ENCODE data around the gene SURF2.

Gene SURF2

DNA sequence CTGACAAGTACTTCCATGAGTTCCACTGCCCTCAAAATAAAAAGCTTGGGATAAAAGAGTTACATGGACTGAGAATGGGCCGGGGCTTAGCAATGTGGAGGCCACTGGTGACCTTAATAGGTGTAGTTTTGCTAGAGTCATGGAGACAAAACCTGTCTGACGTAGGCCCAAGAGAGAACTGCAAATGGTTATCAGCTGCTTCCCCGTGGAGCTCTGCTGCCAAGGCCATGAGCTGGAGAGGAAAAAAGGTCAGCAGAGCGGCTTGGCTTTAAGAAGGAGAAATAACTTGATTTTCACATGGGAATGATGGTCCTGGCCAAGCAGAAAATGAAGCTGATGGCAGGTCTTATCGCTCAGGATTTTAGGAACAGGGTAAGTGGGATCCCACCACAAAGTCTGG is 16.7 kb upstream of the SURF2 start:
- no peak for DNase-seq

GRCh38 chr9:133340256-133340655 is 16.1 kb upstream of the SURF2 start:
- DNase-seq: peak; percentile 12 to 28

DNA sequence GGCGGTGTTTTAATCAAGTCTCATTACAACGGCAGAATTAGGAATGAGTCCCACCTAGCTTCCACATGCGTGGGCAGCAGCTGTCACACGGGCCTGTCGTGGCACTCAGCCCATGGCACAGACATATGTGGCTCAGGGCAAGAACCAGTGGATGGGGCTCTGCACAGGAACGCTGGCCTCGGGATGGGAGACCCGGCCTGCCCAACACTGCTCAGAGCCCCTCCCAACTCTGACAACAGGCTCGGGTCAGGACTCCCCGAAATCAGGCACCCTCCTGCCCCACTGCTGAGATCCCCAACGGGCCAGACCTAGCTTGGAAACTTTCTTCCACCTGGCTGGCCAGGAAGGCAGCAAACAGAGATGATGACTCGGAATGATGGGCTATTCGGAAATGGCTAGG is 15.4 kb upstream of the SURF2 start:
- DNase-seq: no peak

DNA sequence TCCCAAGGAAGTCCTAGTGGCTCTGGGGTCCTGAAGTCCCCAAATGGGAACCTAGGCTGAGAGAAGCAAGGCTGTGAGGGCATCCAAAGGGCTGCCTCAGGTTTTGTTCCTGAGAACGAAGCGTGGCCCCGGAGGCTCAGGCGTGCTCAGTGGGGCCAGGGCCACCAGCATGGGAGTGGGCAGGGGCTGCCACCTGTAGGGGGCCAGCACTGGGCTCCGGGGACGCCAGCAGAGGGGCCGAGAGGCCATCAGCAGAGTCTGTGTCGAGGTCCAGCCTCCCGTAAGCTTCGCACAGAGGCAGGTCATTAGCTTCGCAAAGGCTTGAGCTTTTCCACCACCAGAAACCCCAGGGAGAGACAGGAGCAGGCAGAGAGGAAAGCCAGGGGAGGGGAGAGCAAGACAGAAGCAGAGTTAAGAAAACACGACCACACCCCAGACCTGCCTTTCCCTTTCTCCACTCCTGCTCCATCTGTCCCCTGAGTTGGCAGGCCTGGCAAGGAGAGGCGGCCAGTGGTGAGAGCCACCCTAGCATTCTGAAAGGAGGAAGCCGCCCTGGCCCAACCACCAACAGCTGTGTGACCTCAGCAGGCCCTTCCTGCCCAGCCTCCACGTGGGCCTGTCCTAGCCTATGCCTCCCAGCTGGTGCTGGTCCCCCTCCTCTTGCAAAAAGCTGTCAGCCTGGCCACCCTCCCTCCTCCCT is 14.8 kb upstream of the SURF2 start:
- DNase-seq: peak; percentile 66 to 75

GRCh38 chr9:133342069-133342406 is 14.3 kb upstream of the SURF2 start:
- no peak for DNase-seq

DNA sequence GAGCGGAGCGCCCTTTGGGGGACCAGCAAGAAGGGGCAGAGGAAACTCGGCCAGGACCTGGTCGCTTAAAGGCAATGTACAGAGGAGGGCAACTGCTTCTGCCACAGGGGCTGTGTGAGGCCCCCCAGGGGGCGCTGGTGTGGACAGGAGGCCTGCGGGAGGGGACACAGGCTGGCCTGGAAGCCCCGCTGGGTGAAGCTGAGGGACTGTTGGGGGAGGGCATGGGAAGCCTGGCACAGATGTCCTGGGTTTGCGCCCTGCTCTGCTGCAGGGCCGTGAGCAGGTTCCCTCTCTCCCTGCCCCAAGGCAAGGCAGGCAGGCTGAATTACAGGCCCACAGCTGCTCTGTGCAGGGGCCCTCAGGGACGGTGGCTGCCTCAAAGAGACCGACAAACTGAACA is 13.8 kb upstream of the SURF2 start:
- DNase-seq: no peak

GRCh38 chr9:133344071-133344470 is 12.3 kb upstream of the SURF2 start:
- DNase-seq: no peak

DNA sequence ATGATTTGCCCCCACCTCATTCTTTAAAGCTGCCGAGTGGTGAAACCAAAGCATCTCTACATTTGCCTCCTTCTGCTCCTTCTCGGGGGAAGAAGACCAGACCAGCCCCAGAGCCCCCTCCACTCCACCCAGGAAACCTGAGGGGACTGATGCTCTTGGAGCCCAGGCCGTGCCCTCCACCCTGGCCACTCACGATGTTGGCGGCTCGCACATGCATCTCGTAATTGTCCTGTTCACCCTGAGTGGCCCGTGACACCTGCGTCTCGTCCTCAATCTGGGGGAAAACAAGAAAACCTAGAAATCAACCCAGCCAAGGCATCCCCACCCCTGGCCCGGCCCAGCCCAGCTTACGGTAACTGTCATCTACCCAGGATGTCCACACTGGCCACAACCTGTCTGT is 11.4 kb upstream of the SURF2 start:
- DNase-seq: no peak

DNA sequence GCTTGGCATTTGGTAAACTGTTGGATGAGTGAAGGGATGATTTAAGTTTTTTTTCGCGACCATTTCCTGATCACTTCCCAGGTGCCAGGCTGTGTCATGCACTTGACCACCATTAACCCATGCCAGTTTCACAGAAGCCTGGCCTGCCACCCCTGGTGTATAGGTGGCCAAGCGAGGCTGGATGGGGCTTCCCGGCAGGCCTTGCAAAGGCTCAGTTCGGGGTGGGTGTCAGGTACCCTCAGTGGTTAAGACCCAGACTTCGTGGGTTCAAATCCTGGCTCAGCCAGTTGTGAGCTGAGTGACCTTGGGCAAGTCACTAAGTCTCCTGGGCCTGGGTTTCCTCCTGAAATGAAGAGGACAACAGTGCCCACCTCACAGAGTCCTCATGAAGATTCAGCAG is 10.8 kb upstream of the SURF2 start:
- DNase-seq: no peak

GRCh38 chr9:133346021-133346785 is 10.1 kb upstream of the SURF2 start:
- DNase-seq: no peak

DNA sequence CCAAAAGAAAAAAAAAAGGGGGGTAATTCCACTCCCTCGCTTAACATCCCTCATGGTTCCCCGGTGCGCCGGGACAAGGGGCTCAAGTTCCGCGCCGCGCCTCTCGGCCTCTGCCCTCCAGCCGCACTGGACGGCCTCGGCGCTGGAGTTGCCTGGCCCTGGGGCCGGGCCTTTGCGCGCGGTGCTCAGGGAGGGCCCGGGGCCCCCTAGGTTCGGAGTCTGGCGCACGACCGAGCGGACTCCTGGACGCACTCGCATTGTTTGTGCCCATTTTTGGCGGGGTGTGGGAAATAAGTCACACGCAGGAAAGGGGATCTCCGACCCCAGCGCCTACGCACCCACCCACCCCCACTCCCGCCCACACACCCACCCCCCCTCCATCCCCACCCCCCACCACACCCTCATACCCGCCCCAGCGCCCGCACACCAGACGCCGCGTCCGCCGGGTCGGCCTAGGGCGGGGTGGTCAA is 8.8 kb upstream of the SURF2 start:
- DNase-seq: peak; percentile 27 to 31

DNA sequence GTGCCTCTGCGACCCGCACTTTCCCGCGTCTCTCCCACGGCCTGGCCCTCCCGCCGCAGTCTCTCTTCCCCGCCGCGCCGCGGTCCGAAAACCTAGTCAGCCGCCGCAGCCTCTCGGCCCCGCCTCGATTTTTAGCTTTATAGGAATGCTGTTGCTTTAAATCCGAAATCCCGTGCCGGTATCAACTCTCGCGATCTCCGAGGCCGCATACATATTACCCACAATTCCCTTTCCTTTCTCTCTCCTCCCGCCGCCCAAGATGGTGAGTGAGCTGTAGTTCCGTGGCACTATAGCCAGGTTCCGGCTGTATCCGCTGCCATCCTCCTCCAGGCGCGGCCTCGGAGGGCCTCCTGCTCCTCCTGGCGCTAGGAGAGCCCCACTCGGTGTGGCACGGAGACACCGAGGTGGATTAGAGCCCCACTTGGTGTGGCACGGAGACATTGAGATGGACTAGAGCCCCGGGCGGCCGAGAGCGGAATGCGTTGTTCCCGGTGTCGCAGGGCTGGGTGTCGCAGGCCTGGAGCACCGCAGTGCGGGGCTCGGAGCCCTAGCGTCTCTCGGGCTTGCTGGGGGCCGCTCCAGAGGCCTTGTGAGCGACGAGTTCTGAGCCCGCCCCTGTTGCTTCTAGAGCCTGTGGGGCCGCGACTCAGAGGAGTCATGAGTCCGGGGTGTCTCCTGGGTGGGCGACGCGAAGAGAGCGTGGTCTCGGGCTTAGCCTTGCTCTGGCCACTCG is 8.2 kb upstream of the SURF2 start, which contains the start of the genes MED22 and RPL7A:
TSS of gene MED22 (minus strand) at position 147 of the 733 bp plus-strand sequence. CDS start 1,469 bp downstream, outside the sequence.
TSS of gene RPL7A (plus strand) at position 234 of the 733 bp plus-strand sequence. CDS start at position 260, 26 bp downstream.
- DNase-seq: peak; percentile 96 to 99

DNA sequence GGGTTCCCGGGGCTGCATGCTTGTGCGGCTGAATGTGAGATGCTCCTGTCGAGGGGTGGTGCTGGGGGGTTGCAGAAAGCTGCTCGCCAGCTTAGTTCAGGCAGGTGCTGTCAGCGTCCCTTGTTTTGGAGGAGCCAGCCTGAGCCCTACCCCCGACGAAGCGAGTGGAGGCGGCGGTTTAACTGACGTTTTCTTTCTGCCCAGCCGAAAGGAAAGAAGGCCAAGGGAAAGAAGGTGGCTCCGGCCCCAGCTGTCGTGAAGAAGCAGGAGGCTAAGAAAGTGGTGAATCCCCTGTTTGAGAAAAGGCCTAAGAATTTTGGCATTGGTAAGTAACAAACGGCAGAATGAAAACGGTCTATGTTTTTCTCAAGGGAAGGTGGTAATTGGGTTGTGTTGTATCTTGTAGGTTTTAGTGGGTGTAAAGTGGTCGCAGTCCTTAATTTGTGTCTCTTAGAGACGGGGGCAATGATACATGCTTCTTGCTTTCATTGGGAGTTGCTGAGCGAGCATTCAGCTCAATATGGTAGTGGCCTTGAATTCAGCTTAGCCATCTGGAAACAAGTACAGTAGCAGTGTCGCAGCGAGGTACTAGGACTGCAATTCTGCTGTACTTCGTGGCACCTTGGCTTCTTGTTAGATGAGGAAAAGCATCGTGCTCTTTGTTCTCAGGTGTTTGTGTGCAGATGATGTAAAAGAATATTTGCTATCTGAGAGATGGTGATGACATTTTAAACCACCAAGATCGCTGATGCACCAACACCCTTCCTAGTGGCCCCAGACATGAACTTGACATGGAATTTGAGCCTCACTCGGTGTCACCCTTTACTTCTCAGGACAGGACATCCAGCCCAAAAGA is 7.4 kb upstream of the SURF2 start:
- no peak for DNase-seq

- DNase-seq: no peak
Observed at GRCh38 chr9:133349965-133350616, 6.3 kb upstream of the SURF2 start.

- no peak for DNase-seq
Observed at GRCh38 chr9:133351526-133351907, 4.8 kb upstream of the SURF2 start.

DNA sequence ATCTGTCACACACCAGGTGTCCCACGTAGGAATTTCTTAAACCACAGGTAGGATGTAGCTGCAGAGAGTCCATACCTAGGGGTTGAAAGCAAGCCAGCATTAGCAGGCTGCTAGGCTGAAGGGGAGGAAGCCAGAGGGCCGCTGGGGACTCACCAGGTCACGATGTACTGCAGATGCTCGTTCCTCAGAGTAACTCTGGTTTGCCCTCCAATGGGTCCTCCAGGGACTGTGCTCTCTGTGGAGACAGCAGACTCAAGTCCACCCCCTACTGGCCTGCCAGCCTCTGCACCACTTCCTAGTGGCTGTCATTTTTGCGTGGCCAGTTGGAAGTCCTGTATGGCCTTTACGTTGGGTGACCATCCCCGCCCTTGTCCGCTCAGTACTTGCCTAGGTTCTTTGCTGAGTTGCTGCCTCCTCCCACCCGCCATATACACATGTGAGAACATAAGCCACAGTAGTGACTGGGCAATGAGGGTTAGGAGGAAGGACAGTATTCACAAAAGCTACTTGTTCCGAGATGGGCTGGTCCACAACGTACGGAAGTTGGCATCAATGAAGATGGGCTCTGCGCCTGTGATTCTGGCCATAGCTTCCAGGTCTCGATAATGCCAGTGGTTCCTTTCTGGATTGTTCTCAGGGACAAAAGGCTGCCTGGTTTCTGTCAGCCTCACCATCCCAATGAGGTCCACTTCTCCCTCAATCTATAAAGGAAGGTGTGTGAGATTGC is 4.3 kb upstream of the SURF2 start:
- DNase-seq: peak; percentile 63 to 71

- no peak for DNase-seq
Observed at GRCh38 chr9:133352635-133353340, 3.6 kb upstream of the SURF2 start.

- DNase-seq: no peak
Observed at GRCh38 chr9:133353548-133353947, 2.8 kb upstream of the SURF2 start.

DNA sequence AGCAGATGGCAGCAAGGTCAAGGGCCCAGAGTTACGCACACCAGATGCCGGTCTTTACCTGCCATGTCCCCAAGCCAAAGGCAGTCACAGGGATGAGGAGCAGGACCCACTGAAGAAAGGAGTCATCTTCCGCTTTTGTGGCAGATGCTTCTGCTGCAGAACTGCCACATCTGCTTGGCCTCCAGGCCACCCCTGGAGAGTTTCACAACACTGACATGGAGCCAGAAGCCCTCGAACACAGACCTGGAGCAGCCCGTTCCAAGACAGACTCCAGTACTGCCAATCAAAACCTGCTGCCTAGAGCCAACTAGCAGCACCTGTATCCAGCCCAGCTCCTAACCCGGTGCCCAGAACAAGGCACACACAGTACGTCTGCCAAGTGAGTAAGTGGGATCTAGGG is 1.6 kb upstream of the SURF2 start:
- DNase-seq: no peak

GRCh38 chr9:133355881-133356357 is 431 bp upstream of the SURF2 start:
- DNase-seq: no peak

DNA sequence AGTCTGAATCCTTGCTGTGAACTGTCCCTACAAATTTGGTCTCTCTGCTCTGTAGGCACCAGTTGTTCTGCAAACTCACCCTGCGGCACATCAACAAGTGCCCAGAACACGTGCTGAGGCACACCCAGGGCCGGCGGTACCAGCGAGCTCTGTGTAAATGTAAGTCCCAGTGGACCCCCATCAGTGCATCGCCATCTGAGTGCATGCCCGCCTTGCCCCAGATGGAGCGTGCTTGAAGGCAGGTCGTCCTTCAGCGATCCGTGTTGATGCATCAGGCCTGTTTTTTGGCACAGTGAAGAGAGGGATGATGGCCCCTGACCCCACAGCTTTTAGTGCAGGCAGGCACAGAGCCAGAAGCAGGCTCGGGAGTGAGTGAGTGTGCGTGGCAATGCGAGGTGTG is 1.3 kb downstream of the SURF2 start:
- no peak for DNase-seq

Measured in inflammatory macrophage treated with lipopolysaccharide for 1 hour (primary cell).